GM19395 (cell line): Measurements from ENCODE around the gene LIN54.
"Not testable (repeated sequence)": the region's sequence is repeated elsewhere in the genome, so short reads cannot be mapped to it uniquely, and the experiment has no call there.

Experiments
- ATAC-seq: cut with Tn5 transposase; IDR thresholded peaks from one replicate; pipeline ENCODE4 v1.9.1; 2021; ENCODE audit warnings: mild to moderate bottlenecking, moderate library complexity; ENCODE audit not compliant: unreplicated experiment

The LIN54 gene

GRCh38 chr4:82951196-82951595 lies 59.4 kb downstream of the LIN54 start:
- no peak for ATAC-seq

- ATAC-seq = no peak
Measured at GRCh38 chr4:82948647-82949204, 61.9 kb downstream of the LIN54 start.

- ATAC-seq = no peak
Measured at GRCh38 chr4:82947498-82947897, 63.1 kb downstream of the LIN54 start.

- no peak for ATAC-seq
Measured at GRCh38 chr4:82939414-82939813, 71.2 kb downstream of the LIN54 start.

GRCh38 chr4:82934441-82934840 lies 76.2 kb downstream of the LIN54 start:
- ATAC-seq = no peak

GRCh38 chr4:82930848-82931755 lies 79.5 kb downstream of the LIN54 start:
- no peak for ATAC-seq

GRCh38 chr4:82921795-82922194 lies 88.8 kb downstream of the LIN54 start:
- ATAC-seq = no peak

- ATAC-seq = no peak
Measured at GRCh38 chr4:82919386-82919785, 91.2 kb downstream of the LIN54 start.

GRCh38 chr4:82918091-82918490 lies 92.5 kb downstream of the LIN54 start:
- ATAC-seq = no peak

- not testable (repeated sequence) for ATAC-seq
Measured at GRCh38 chr4:82913968-82914367, 96.7 kb downstream of the LIN54 start.

GRCh38 chr4:82913305-82913704 lies 97.3 kb downstream of the LIN54 start:
- no peak for ATAC-seq

- ATAC-seq = no peak
Measured at GRCh38 chr4:82909326-82909725, 101.3 kb downstream of the LIN54 start.

GRCh38 chr4:82906469-82906868 lies 104.2 kb downstream of the LIN54 start:
- peak; percentile 58 for ATAC-seq

- ATAC-seq = peak; percentile 56
Measured at GRCh38 chr4:82905205-82905604, 105.4 kb downstream of the LIN54 start.

- no peak for ATAC-seq
Measured at GRCh38 chr4:82903737-82904136, 106.9 kb downstream of the LIN54 start.

- no peak for ATAC-seq
Measured at GRCh38 chr4:82901183-82901718, 109.4 kb downstream of the LIN54 start.

- peak; percentile 92 for ATAC-seq
Measured at GRCh38 chr4:82900411-82901182, 110.0 kb downstream of the LIN54 start, which contains the start of gene THAP9. THAP9 (plus strand) TSS chr4:82900735; CDS start chr4:82900803, 68 bp downstream.

GRCh38 chr4:82900066-82900410 lies 110.6 kb downstream of the LIN54 start:
- peak; percentile 6 for ATAC-seq

- ATAC-seq = no peak
Measured at GRCh38 chr4:82899374-82900065, 111.1 kb downstream of the LIN54 start.

- ATAC-seq = no peak
Measured at GRCh38 chr4:82898322-82899243, 112.0 kb downstream of the LIN54 start.
